Mesothelial cell of epicardium (in vitro differentiated cells): ENCODE results near the gene TSR2. TPM values are rescaled to one million over a fixed set of nuclear protein-coding genes. Genes with fewer than 3 reads are reported as not detected.

Experiments used
- DNase-seq, 2 experiments: peaks; one replicate each; pipeline ENCODE4 v3.0.0; 2021; ENCODE audit warnings: low spot score in 2 of 2; ENCODE audit not compliant: unreplicated experiment in 2 of 2
- H3K27ac Mint-ChIP-seq: 2 replicates; pipeline ENCODE4 v1.8.0; 2021; ENCODE audit warnings: mixed read lengths
- H3K27me3 Mint-ChIP-seq: 2 replicates; pipeline ENCODE4 v1.8.0; 2021; ENCODE audit warnings: low read depth, mixed read lengths
- H3K36me3 Mint-ChIP-seq: 2 replicates; pipeline ENCODE4 v1.8.0; 2021; ENCODE audit warnings: mixed read lengths
- H3K4me1 Mint-ChIP-seq: 2 replicates; pipeline ENCODE4 v1.8.0; 2021; ENCODE audit warnings: mixed read lengths
- H3K4me3 Mint-ChIP-seq: 2 replicates; pipeline ENCODE4 v1.8.0; 2021; ENCODE audit warnings: mild to moderate bottlenecking, moderate library complexity, mixed read lengths
- H3K9me3 Mint-ChIP-seq: 2 replicates; pipeline ENCODE4 v1.8.0; 2021; ENCODE audit warnings: mixed read lengths
- total RNA-seq: library from RNA; stranded (reverse); gene quantifications from 3 replicates; pipeline ENCODE4 v1.2.1, GENCODE V29; 2021
- TF ChIP-seq, protein P1 (sequence below): fragments of 200-600 bp; sonication (generic); IDR thresholded peaks from one replicate; pipeline ENCODE4 v1.5.0; 2021; ENCODE audit warnings: antibody characterized with exemption; ENCODE audit not compliant: unreplicated experiment

The TSR2 gene
- total RNA-seq, 1 donor from 2014 or later = 25.1 TPM

DNA sequence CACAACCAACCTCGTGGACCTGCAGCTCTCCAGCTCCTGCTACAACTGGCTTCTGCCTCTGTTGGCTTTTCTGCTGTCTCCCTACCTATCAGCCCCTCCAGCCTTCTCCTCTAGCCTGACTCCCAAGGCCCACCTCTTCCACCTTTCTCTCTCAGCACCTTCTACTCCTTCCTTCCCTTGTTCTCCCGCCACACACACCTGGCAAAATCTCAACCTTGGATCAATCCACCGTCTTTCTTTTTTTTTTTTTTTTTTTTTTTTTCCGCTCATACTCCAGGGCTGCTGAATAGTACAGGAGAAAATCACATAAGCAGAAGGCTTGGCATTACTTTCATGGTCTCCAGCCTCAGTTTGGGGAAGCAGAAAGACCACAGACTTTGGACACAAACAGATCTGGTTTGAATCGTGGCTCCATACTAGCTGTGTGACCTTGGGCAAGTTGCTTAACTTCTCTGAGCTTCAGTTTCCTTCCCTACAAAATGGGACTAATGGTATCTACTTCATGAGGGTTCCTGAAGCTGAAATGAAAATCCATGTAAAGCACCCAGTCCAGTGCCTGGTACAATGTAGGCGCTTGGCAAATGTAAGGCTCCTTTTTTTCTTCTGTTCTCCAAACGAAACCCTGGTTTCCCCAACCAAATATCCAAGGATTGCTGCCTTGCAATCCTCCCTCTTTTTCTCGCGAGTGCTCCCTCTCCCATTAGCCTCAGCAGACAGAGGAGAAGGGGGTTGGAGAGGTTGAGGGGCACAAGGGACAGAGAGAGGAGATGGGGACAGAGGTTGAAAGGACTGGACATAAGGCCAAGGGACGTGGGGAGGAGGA lies 54.2 kb downstream of the TSR2 start:
- TF ChIP-seq, protein P1, sequence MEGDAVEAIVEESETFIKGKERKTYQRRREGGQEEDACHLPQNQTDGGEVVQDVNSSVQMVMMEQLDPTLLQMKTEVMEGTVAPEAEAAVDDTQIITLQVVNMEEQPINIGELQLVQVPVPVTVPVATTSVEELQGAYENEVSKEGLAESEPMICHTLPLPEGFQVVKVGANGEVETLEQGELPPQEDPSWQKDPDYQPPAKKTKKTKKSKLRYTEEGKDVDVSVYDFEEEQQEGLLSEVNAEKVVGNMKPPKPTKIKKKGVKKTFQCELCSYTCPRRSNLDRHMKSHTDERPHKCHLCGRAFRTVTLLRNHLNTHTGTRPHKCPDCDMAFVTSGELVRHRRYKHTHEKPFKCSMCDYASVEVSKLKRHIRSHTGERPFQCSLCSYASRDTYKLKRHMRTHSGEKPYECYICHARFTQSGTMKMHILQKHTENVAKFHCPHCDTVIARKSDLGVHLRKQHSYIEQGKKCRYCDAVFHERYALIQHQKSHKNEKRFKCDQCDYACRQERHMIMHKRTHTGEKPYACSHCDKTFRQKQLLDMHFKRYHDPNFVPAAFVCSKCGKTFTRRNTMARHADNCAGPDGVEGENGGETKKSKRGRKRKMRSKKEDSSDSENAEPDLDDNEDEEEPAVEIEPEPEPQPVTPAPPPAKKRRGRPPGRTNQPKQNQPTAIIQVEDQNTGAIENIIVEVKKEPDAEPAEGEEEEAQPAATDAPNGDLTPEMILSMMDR = no peak
- peaks cover 13% of the 10 kb centered on the region for H3K36me3 Mint-ChIP-seq
- no peak for DNase-seq
- peak overlapping the region; percentile 96 for H3K27ac Mint-ChIP-seq
- peak overlapping the region; percentile 88 for H3K4me3 Mint-ChIP-seq
- peaks cover 27% of the 10 kb centered on the region for H3K4me1 Mint-ChIP-seq
- H3K27me3 Mint-ChIP-seq = no peaks in the 10 kb centered on the region
- H3K9me3 Mint-ChIP-seq = peaks cover 34% of the 10 kb centered on the region

Other genes with a start within 250 kb of the TSR2 start
- gene WNK3, start 82.4 kb upstream of the TSR2 start, total RNA-seq = 15.8 to 17.2 TPM (median 15.9 TPM) in 3 replicates
- 38.4 to 39.9 TPM (median 39.1 TPM) in 3 replicates for gene FGD1, start 55.8 kb downstream of the TSR2 start, total RNA-seq
- gene GNL3L, start 89.8 kb downstream of the TSR2 start, total RNA-seq = 41.3 to 45.0 TPM (median 42.0 TPM) in 3 replicates